ENCODE data around the gene GALNT15.

GALNT15 gene

DNA sequence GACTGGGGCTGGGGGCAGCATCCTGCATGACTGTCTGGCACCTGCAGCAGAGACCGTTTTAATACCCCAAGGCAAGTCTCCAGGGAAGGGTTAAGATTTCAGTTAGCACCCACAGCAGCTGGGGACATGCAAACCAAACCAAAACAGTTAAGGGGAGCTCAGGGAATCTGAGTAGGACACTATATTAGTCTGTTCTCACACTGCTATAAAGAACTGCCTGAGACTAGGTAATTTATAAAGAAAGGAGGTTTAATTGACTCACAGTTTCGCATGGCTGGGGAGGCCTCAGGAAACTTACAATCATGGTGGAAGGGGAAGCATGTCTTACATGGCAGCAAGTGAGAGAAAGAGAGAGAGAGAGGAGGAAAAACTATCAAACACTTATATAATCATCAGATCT is 25.3 kb downstream of the GALNT15 start:
- no peak for DNase-seq (ENCODE audit: low read depth)
- TF ChIP-seq CTCF (IDR thresholded peaks at IDR 0.05; ENCODE audit: low read depth, low read length, missing control alignments): no peak
- no peak overlapping the region for H3K4me3 ChIP-seq (ENCODE audit: low read depth, low read length)
- in situ Hi-C loops (cut with HindIII; ENCODE audit: low sequenced_read_pairs): no loop called here

GRCh38 chr3:16200411-16200810 is 25.9 kb downstream of the GALNT15 start:
- no peak for TF ChIP-seq CTCF (IDR thresholded peaks at IDR 0.05; ENCODE audit: low read depth, low read length, missing control alignments)
- peak; percentile 22 for DNase-seq (ENCODE audit: low read depth)
- no peak overlapping the region for H3K4me3 ChIP-seq (ENCODE audit: low read depth, low read length)
- in situ Hi-C loops (cut with HindIII; ENCODE audit: low sequenced_read_pairs): no loop called here

GRCh38 chr3:16203031-16203430 is 28.6 kb downstream of the GALNT15 start:
- in situ Hi-C loops (cut with HindIII; ENCODE audit: low sequenced_read_pairs): no loop called here
- no peak for TF ChIP-seq CTCF (IDR thresholded peaks at IDR 0.05; ENCODE audit: low read depth, low read length, missing control alignments)
- no peak overlapping the region for H3K4me3 ChIP-seq (ENCODE audit: low read depth, low read length)
- DNase-seq (ENCODE audit: low read depth): peak; percentile 24

- no peak overlapping the region for H3K4me3 ChIP-seq (ENCODE audit: low read depth, low read length)
- in situ Hi-C loops (cut with HindIII; ENCODE audit: low sequenced_read_pairs): no loop called here
- DNase-seq (ENCODE audit: low read depth): no peak
- no peak for TF ChIP-seq CTCF (IDR thresholded peaks at IDR 0.05; ENCODE audit: low read depth, low read length, missing control alignments)
Observed at GRCh38 chr3:16203671-16204629, 29.5 kb downstream of the GALNT15 start.

- DNase-seq (ENCODE audit: low read depth): no peak
- no peak for TF ChIP-seq CTCF (IDR thresholded peaks at IDR 0.05; ENCODE audit: low read depth, low read length, missing control alignments)
- in situ Hi-C loops (cut with HindIII; ENCODE audit: low sequenced_read_pairs): no loop called here
- H3K4me3 ChIP-seq (ENCODE audit: low read depth, low read length): no peak overlapping the region
Observed at GRCh38 chr3:16204751-16205150, 30.3 kb downstream of the GALNT15 start.

GRCh38 chr3:16205156-16205870 is 30.8 kb downstream of the GALNT15 start:
- DNase-seq (ENCODE audit: low read depth): peak; percentile 69
- TF ChIP-seq CTCF (IDR thresholded peaks at IDR 0.05; ENCODE audit: low read depth, low read length, missing control alignments): no peak
- H3K4me3 ChIP-seq (ENCODE audit: low read depth, low read length): no peak overlapping the region
- in situ Hi-C loops (cut with HindIII; ENCODE audit: low sequenced_read_pairs): no loop called here
